Heart right ventricle (tissue), 16 donors: ENCODE data around the gene HIRIP3. TPM values are rescaled to one million over a fixed set of nuclear protein-coding genes. Genes with fewer than 3 reads are reported as not detected.

Experiments
- ATAC-seq, 8 donors: fragments of 200-7000 bp; cut with Tn5 transposase; one replicate each; pipeline ENCODE4 v1.9.1; 2020; ENCODE audit warnings: mild to moderate bottlenecking in 8 of 8, moderate library complexity in 8 of 8, moderate number of reproducible peaks in 1 of 8
- DNase-seq, 2 donors: peaks; one replicate each; pipeline ENCODE4 v3.0.0-alpha.2; 2020
- H3K27ac ChIP-seq, 10 donors: fragments of 200-600 bp; sonication (generic) in 2 of 10; one replicate each; pipeline versions ENCODE4 v1.5.0 to v1.8.0; 2020 to 2022; ENCODE audit warnings: mild to moderate bottlenecking in 3 of 10
- H3K27me3 ChIP-seq, 7 donors: fragments of 200-600 bp; one replicate each; pipeline ENCODE4 v1.8.0; 2021 to 2022; ENCODE audit warnings: mild to moderate bottlenecking in 2 of 7
- H3K36me3 ChIP-seq, 9 donors: fragments of 200-600 bp; sonication (generic) in 1 of 9; one replicate each; pipeline versions ENCODE4 v1.5.0 to v1.8.0; 2020 to 2022; ENCODE audit warnings: mild to moderate bottlenecking in 2 of 9
- H3K4me1 ChIP-seq, 9 donors: fragments of 200-600 bp; sonication (generic) in 1 of 9; one replicate each; pipeline versions ENCODE4 v1.5.0 to v1.8.0; 2020 to 2022; ENCODE audit warnings: mild to moderate bottlenecking in 4 of 9
- H3K4me3 ChIP-seq, 10 donors: fragments of 200-600 bp; sonication (generic) in 2 of 10; one replicate each; pipeline versions ENCODE4 v1.5.0 to v1.8.0; 2020 to 2022; ENCODE audit warnings: mild to moderate bottlenecking in 7 of 10, moderate library complexity in 2 of 10
- H3K9me3 ChIP-seq, 11 donors: fragments of 200-600 bp in 10 of 11; sonication (generic) in 2 of 11; one replicate each; pipeline versions ENCODE4 v1.5.0 to v1.8.0; 2013 to 2022; ENCODE audit warnings: mild to moderate bottlenecking in 2 of 11, control low read depth in 1 of 11, moderate library complexity in 1 of 11
- WGBS, 2 donors: extraction: QIAGEN DNeasy Blood & Tissue Kit; methylation state at CpG; one replicate each; pipeline ENCODE4 v1.1.7; 2013; ENCODE audit warnings: inconsistent platforms in 1 of 2; 5-methylcytosine and 5-hydroxymethylcytosine counted together
- intact Hi-C, 10 donors: fragments of 100-400 bp; cut with DNase I; formaldehyde crosslinking; loops; one replicate each; pipeline versions ENCODE4 v1.11.1 to v1.14.2; 2022
- polyA plus RNA-seq, 2 donors: library from polyadenylated mRNA; stranded (reverse); fragments of 200-250 nt; gene quantifications; one replicate each; pipeline ENCODE4 v1.2.3, GENCODE V29; 2013
- total RNA-seq, 10 donors: library from RNA; stranded (reverse); fragmentation: NEBNext Ultra II Directional in 3 of 10; extraction: Animal tissue kit (Norgen Biotek cat#: 25700) in 3 of 10; gene quantifications; one replicate each; pipeline versions ENCODE4 v1.2.1 to v1.2.4, GENCODE V29; 2021 to 2023
- TF ChIP-seq, protein P1 (sequence below), 9 donors: fragments of 200-600 bp; sonication (generic) in 2 of 9; IDR thresholded peaks; one replicate each; pipeline versions ENCODE4 v1.5.0 to v1.8.0; 2021 to 2022; ENCODE audit warnings: antibody characterized with exemption in 9 of 9, mild to moderate bottlenecking in 5 of 9, moderate library complexity in 1 of 9
- donor health status: Arrhythmogenic right ventricular cardiomyopathy.
- donor health status: ischemic (EF 13 %, LVEDD 7.1; RV severe dilation, severe dysfunction).
- donor health status: healthy with polysubstance abuse.
- donor health status: DM: no; HTN: yes; CAD: no.
- donor health status: DM: no; HTN: no; CAD: no.
- donor health status: ischemic (EF 25% LVEDD 6.9; RV normal size, moderate dysfunction).
- donor health status: ischemic (EF 25% LVEDD 5.7; RV mildly dilated, moderate dysfunction).
- donor health status: healthy.
- donor health status: DM: yes; HTN: yes; CAD: no.
- donor health status: Ischemic cardiomyopathy.
- donor health status: ischemic (EF 35%, LVEDD 5.7; RV mildly dilated, moderate dysfunction).
- donor health status: nonischemic (EF 11% LVEDD 7.7; RV severe dilation, severe dysfunction).
- donor health status: DM: yes; HTN: yes; CAD: no.
- donor health status: PGD.
- donor health status: ischemic (EF 29% LVEDD 5.4; RV normal size, mild dysfunction).
- donor health status: nonischemic (EF 23%, LVEDD 6.1; RV moderate dilation, normal function).

HIRIP3 gene
- total and polyA plus RNA-seq, 12 donors = 14.4 to 23.2 (median 17.7) TPM

DNA sequence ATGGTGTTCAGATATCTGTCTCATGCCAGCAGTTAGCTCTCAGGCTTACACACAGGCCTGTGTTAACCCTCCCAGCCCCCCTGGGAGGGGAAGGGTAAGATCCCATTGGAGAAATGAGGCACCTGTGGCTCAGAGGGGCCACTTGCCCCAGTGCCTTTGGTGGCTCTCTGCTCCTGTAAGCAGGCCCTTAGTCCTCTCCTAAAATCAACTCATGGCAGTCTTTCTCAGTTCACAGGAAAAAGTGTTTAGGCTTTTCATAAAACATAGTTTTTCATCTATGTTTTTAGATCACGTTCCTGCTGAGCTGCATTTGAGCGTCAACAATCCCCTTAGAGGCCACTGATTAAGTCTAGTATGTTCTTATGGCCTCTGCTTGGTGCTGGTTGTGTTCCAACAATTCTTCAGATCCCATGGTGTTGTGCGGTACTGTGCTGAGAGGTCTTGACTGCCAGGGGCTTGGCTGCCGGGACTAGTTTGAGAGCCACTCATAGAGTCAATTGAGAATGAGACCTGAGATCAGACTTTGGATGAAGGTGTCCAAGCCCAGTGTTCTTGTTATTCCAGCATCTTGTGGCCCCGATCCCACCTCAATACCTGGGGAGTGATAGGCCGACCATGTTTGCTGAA is 11.2 kb downstream of the HIRIP3 start:
- Histone ChIP-seq H3K9me3 (no peaks in the 10 kb centered on the region), H3K4me1 (peaks cover 2 to 16% (median 9%) of the 10 kb centered on the region in 9 donors), H3K27me3 (no peaks in the 10 kb centered on the region), H3K36me3 (peaks cover 9 to 100% (median 87%) of the 10 kb centered on the region in 9 donors), H3K27ac (no peak overlapping the region), H3K4me3 (no peak overlapping the region)
- WGBS, 2 donors = 79 to 83% methylated on average over 6 of the region's 6 CpGs
- ATAC-seq = no peak
- no peak for DNase-seq
- intact Hi-C loops = no loop called here
- TF ChIP-seq, protein P1, sequence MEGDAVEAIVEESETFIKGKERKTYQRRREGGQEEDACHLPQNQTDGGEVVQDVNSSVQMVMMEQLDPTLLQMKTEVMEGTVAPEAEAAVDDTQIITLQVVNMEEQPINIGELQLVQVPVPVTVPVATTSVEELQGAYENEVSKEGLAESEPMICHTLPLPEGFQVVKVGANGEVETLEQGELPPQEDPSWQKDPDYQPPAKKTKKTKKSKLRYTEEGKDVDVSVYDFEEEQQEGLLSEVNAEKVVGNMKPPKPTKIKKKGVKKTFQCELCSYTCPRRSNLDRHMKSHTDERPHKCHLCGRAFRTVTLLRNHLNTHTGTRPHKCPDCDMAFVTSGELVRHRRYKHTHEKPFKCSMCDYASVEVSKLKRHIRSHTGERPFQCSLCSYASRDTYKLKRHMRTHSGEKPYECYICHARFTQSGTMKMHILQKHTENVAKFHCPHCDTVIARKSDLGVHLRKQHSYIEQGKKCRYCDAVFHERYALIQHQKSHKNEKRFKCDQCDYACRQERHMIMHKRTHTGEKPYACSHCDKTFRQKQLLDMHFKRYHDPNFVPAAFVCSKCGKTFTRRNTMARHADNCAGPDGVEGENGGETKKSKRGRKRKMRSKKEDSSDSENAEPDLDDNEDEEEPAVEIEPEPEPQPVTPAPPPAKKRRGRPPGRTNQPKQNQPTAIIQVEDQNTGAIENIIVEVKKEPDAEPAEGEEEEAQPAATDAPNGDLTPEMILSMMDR (IDR thresholded peaks at IDR 0.05) = no peak

DNA sequence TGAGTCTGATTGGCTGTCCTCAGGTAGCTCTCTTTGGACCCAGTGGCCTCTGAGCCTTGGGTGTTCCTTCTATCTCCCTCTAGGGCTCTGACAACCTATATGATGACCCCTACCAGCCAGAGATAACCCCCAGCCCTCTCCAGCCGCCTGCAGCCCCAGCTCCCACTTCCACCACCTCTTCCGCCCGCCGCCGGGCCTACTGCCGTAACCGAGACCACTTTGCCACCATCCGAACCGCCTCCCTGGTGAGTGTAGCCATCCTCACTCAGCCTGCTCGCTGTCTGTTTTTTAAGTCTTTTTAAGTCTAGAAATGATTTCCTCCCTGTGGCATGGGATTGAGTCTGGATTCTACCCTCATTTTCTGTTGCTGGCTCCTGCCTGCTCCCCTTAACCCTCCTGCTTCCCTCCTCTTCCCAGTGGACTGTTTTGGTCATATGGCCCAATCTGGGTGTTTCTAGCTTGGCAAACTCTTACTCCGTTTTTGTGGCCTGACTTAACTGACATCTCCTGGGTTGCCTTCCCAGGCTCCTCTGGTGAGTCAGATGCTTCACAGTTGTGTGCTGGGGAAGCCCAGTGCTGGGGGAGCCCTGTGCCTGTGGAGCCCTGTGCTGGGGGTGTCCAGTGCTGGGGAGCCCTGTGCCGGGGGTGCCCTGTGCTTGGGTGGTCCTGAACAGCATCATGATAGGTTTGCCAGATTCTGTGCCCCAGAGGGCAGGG is 11.8 kb downstream of the HIRIP3 start:
- no peaks in the 10 kb centered on the region for H3K27me3 ChIP-seq
- TF ChIP-seq, protein P1 (IDR thresholded peaks at IDR 0.05) = no peak
- H3K4me3 ChIP-seq = no peak overlapping the region
- H3K9me3 ChIP-seq = no peaks in the 10 kb centered on the region
- peaks cover 2 to 22% (median 14%) of the 10 kb centered on the region in 9 donors for H3K4me1 ChIP-seq
- peaks cover 9 to 100% (median 92%) of the 10 kb centered on the region in 9 donors for H3K36me3 ChIP-seq
- ATAC-seq (no peak), DNase-seq (no peak)
- WGBS, 2 donors = 86 to 94% methylated on average over 12 of the region's 12 CpGs
- H3K27ac ChIP-seq = no peak overlapping the region
- intact Hi-C loops = no loop called here

DNA sequence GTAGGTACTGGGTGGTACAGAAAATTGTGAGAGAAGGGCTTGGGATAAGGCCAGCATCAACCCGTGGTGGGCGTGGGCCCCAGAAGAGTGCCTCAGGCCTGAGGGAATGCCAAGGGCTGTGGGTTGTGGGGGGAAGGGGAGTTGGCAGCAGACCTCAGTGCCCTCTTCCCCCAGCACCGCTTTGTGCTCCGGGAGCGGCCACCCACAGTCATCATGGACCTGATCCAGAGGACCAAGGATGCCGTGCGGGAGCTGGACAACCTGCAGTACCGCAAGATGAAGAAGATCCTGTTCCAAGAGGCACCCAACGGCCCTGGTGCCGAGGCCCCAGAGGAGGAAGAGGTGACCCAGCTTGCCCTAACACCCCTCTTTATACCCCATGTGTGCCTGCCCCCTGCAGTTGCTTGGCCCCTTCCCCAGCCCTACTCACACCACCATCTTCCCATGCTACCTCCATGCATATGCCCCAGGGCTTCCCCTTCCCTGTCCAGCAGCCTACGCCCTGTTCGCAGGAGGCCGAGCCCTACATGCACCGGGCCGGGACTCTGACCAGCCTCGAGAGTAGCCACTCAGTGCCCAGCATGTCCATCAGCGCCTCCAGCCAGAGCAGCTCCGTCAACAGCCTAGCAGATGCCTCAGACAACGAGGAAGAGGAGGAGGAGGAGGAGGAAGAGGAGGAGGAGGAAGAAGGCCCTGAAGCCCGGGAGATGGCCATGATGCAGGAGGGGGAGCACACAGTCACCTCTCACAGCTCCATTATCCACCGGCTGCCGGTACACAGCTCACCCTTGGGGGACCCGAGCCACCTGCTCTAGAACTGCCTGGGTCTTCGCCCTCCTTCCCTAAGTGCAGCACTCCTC is 12.6 kb downstream of the HIRIP3 start:
- Histone ChIP-seq H3K27ac (peak overlapping the region in 1 of 10 donors; percentile 15), H3K4me1 (peaks cover 2 to 30% (median 20%) of the 10 kb centered on the region in 9 donors), H3K27me3 (no peaks in the 10 kb centered on the region), H3K4me3 (no peak overlapping the region), H3K9me3 (no peaks in the 10 kb centered on the region), H3K36me3 (peaks cover 9 to 100% (median 96%) of the 10 kb centered on the region in 9 donors)
- ATAC-seq = no peak
- 87 to 89% methylated on average over 22 to 24 of the region's 24 CpGs for WGBS, 2 donors
- no peak for DNase-seq
- TF ChIP-seq, protein P1 (IDR thresholded peaks at IDR 0.05) = no peak
- intact Hi-C loops = no loop called here
